RWPE2 (cell line): ENCODE results near the gene TSPAN17.

ENCODE experiments used
- ATAC-seq: fragments of 200-7000 bp; cut with Tn5 transposase; 3 replicates; pipeline ENCODE4 v1.9.1; 2021; ENCODE audit warnings: low read depth
- DNase-seq: peaks from one replicate; pipeline ENCODE4 v3.0.0-alpha.2; 2020; ENCODE audit warnings: low spot score
- H3K27ac ChIP-seq: fragments of 450-650 bp; 2 replicates; pipeline ENCODE4 v1.5.1; 2017; ENCODE audit warnings: mild to moderate bottlenecking; ENCODE audit not compliant: poor library complexity, severe bottlenecking
- H3K27me3 ChIP-seq: fragments of 250-450 bp; sonication (Bioruptor Pico); 2 replicates; pipeline ENCODE4 v1.5.1; 2021; ENCODE audit warnings: mild to moderate bottlenecking, moderate library complexity; ENCODE audit not compliant: insufficient read depth, poor library complexity, severe bottlenecking
- H3K36me3 ChIP-seq: fragments of 250-450 bp; sonication (Bioruptor Pico); 2 replicates; pipeline ENCODE4 v1.5.1; 2020; ENCODE audit warnings: low read depth, mild to moderate bottlenecking, moderate library complexity
- H3K4me1 ChIP-seq: fragments of 250-450 bp; sonication (Bioruptor Pico); 2 replicates; pipeline ENCODE4 v1.5.1; 2021; ENCODE audit warnings: mild to moderate bottlenecking, moderate library complexity; ENCODE audit not compliant: insufficient read depth, poor library complexity, severe bottlenecking
- H3K4me3 ChIP-seq: fragments of 250-450 bp; sonication (Bioruptor Pico); 2 replicates; pipeline ENCODE4 v1.5.1; 2021; ENCODE audit warnings: mild to moderate bottlenecking, moderate library complexity; ENCODE audit not compliant: severe bottlenecking
- H3K9me3 ChIP-seq: fragments of 250-450 bp; sonication (Bioruptor Pico); 2 replicates; pipeline ENCODE4 v1.5.1; 2021; ENCODE audit warnings: mild to moderate bottlenecking, moderate library complexity; ENCODE audit not compliant: severe bottlenecking
- CTCF ChIP-seq: fragments of 450-650 bp; IDR thresholded peaks from one replicate; pipeline ENCODE4 v1.5.1; 2017; ENCODE audit warnings: mild to moderate bottlenecking, moderate library complexity; ENCODE audit not compliant: poor library complexity, severe bottlenecking

Gene TSPAN17

GRCh38 chr5:176643491-176644219 lies 3.6 kb upstream of the TSPAN17 start:
- no peaks in the 10 kb centered on the region for H3K4me1 ChIP-seq
- H3K9me3 ChIP-seq, result no peaks in the 10 kb centered on the region
- no peak for ATAC-seq
- H3K27me3 ChIP-seq, result no peaks in the 10 kb centered on the region
- no peak for TF ChIP-seq CTCF
- H3K4me3 ChIP-seq, result no peak overlapping the region
- no peak overlapping the region for H3K27ac ChIP-seq
- DNase-seq, result no peak
- H3K36me3 ChIP-seq, result no peaks in the 10 kb centered on the region

- Histone ChIP-seq H3K27me3 (no peaks in the 10 kb centered on the region), H3K4me3 (no peak overlapping the region), H3K9me3 (no peaks in the 10 kb centered on the region), H3K36me3 (no peaks in the 10 kb centered on the region), H3K27ac (no peak overlapping the region), H3K4me1 (no peaks in the 10 kb centered on the region)
- ATAC-seq (no peak), DNase-seq (no peak)
- TF ChIP-seq CTCF, result no peak
Observed at GRCh38 chr5:176644294-176644693, 3.0 kb upstream of the TSPAN17 start.

- H3K4me3 ChIP-seq, result no peak overlapping the region
- no peaks in the 10 kb centered on the region for H3K36me3 ChIP-seq
- TF ChIP-seq CTCF, result no peak
- H3K27me3 ChIP-seq, result no peaks in the 10 kb centered on the region
- H3K27ac ChIP-seq, result no peak overlapping the region
- H3K9me3 ChIP-seq, result no peaks in the 10 kb centered on the region
- ATAC-seq, result no peak
- H3K4me1 ChIP-seq, result no peaks in the 10 kb centered on the region
- DNase-seq, result no peak
Observed at GRCh38 chr5:176644878-176645670, 2.2 kb upstream of the TSPAN17 start.

GRCh38 chr5:176646049-176646706 lies 1.1 kb upstream of the TSPAN17 start:
- ATAC-seq (no peak), DNase-seq (no peak)
- H3K27ac ChIP-seq, result no peak overlapping the region
- H3K4me3 ChIP-seq, result no peak overlapping the region
- no peaks in the 10 kb centered on the region for H3K9me3 ChIP-seq
- H3K36me3 ChIP-seq, result no peaks in the 10 kb centered on the region
- H3K4me1 ChIP-seq, result no peaks in the 10 kb centered on the region
- no peaks in the 10 kb centered on the region for H3K27me3 ChIP-seq
- no peak for TF ChIP-seq CTCF

- no peaks in the 10 kb centered on the region for H3K27me3 ChIP-seq
- H3K4me1 ChIP-seq, result no peaks in the 10 kb centered on the region
- H3K9me3 ChIP-seq, result no peaks in the 10 kb centered on the region
- H3K27ac ChIP-seq, result no peak overlapping the region
- DNase-seq (no peak), ATAC-seq (no peak; the same call in 2 of the 3 replicates)
- no peak for TF ChIP-seq CTCF
- H3K4me3 ChIP-seq, result peak overlapping the region; percentile 51
- no peaks in the 10 kb centered on the region for H3K36me3 ChIP-seq
Observed at GRCh38 chr5:176646707-176647029, 616 bp upstream of the TSPAN17 start.
